IPS-NIHi7 (cell line): ENCODE measurements around the gene GABRB1.
A peak's percentile ranks its signal among the peaks of the same experiment; 100 is the strongest.

Experiments
- DNase-seq: peaks from one replicate; pipeline ENCODE4 v3.0.0; 2012; ENCODE audit warnings: mixed read lengths; ENCODE audit errors: extremely low spot score

The GABRB1 gene

GRCh38 chr4:47386146-47386545 is 354.8 kb downstream of the GABRB1 start:
- no peak for DNase-seq

- DNase-seq = no peak
Measured at GRCh38 chr4:47386561-47387235, 355.3 kb downstream of the GABRB1 start.

- DNase-seq = no peak
Measured at GRCh38 chr4:47390428-47391125, 359.2 kb downstream of the GABRB1 start.

GRCh38 chr4:47391256-47391655 is 359.9 kb downstream of the GABRB1 start:
- DNase-seq = no peak

- no peak for DNase-seq
Measured at GRCh38 chr4:47406408-47406807, 375.0 kb downstream of the GABRB1 start.

- DNase-seq = no peak
Measured at GRCh38 chr4:47410271-47410670, 378.9 kb downstream of the GABRB1 start.

GRCh38 chr4:47413521-47413920 is 382.2 kb downstream of the GABRB1 start:
- no peak for DNase-seq

- DNase-seq = no peak
Measured at GRCh38 chr4:47415719-47416118, 384.4 kb downstream of the GABRB1 start.

GRCh38 chr4:47418147-47418546 is 386.8 kb downstream of the GABRB1 start:
- no peak for DNase-seq

GRCh38 chr4:47419296-47419695 is 387.9 kb downstream of the GABRB1 start:
- DNase-seq = no peak

GRCh38 chr4:47425628-47426027 is 394.3 kb downstream of the GABRB1 start:
- no peak for DNase-seq

- DNase-seq = no peak
Measured at GRCh38 chr4:47427935-47428334, 396.6 kb downstream of the GABRB1 start.

- no peak for DNase-seq
Measured at GRCh38 chr4:47432749-47433148, 401.4 kb downstream of the GABRB1 start.

- DNase-seq = no peak
Measured at GRCh38 chr4:47434931-47435330, 403.6 kb downstream of the GABRB1 start.

- no peak for DNase-seq
Measured at GRCh38 chr4:47442980-47443379, 411.6 kb downstream of the GABRB1 start.

- DNase-seq = no peak
Measured at GRCh38 chr4:47444031-47444430, 412.7 kb downstream of the GABRB1 start.

GRCh38 chr4:47451657-47452056 is 420.3 kb downstream of the GABRB1 start:
- DNase-seq = no peak

- DNase-seq = no peak
Measured at GRCh38 chr4:47462799-47463234, 431.4 kb downstream of the GABRB1 start.

GRCh38 chr4:47463235-47463956 is 432.0 kb downstream of the GABRB1 start, which contains the start of gene COMMD8:
Gene COMMD8, minus strand, starts transcription at chr4:47463702. Its CDS starts 51 bp downstream, at chr4:47463651.
- DNase-seq = peak; percentile 93

- DNase-seq = no peak
Measured at GRCh38 chr4:47465004-47465403, 433.6 kb downstream of the GABRB1 start.

GRCh38 chr4:47466056-47466785 is 434.9 kb downstream of the GABRB1 start:
- no peak for DNase-seq
